ENCODE data around the gene NCAN.

Gene NCAN
- long read RNA-seq, partial matches to known transcripts, result 0 of 1 reads
- long read RNA-seq, other reads (novel, unspliced or antisense), result 1 of 1 reads

DNA sequence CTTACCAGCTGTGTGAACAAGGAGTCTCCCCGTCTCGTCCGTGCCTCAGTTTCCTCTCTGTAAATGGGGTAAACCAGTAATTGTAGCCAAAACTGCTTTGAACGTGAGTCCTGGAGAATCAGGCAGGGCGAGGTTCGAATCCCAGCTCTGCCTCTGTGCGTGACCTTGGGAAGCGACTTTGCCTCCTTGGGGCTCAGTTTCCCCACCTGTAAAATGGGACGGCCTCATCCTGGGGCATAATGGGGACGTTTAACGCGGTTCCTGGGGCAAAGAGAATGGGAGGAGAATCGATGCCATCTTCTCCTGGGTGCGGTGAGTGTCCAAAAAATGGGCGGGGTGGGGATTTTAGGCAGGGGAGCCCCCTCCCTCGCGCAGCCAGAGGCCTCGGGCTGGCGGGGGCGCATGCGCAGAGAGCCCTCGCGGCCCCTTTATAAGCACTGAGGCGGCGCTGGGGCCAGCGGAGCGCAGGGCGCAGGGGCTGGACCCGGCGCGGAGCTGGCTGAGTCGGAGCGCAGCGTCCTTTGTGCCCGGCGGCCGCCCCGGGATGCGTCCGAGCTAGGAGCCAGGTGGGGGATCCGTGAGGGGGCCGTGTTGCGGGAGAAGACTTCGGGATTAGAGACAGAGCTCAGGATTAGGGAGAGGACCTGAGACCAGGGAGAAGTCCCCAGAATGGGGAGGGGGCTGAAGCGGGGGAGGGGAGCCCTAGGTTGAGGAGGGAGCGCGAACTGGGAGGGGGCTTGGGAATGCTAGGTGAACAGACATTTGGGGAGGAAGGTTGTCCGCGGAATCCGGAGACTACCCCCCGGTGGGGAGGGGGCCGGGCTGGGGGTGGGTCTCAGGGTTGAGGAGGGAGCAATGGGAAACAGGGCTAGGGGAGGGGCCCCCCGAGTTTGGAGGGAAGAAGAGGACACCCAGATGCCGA, at the start of gene NCAN:
NCAN (plus strand) TSS at position 460 of the 922 bp plus-strand sequence. CDS start 4,996 bp downstream, outside the sequence.
- Histone ChIP-seq H3K27me3 (ENCODE audit: insufficient read depth, poor library complexity, severe bottlenecking) (peaks cover 18% of the 10 kb centered on the region), H3K27ac (replicated peaks) (no peak within 1 kb of the TSS), H3K4me3 (replicated peaks; ENCODE audit: insufficient read depth, low read length) (no peak within 1 kb of the TSS)
- DNase-seq (ENCODE audit: low read depth in 1 of 2, low spot score in 1 of 2), result no peak
- TF ChIP-seq, protein P1, sequence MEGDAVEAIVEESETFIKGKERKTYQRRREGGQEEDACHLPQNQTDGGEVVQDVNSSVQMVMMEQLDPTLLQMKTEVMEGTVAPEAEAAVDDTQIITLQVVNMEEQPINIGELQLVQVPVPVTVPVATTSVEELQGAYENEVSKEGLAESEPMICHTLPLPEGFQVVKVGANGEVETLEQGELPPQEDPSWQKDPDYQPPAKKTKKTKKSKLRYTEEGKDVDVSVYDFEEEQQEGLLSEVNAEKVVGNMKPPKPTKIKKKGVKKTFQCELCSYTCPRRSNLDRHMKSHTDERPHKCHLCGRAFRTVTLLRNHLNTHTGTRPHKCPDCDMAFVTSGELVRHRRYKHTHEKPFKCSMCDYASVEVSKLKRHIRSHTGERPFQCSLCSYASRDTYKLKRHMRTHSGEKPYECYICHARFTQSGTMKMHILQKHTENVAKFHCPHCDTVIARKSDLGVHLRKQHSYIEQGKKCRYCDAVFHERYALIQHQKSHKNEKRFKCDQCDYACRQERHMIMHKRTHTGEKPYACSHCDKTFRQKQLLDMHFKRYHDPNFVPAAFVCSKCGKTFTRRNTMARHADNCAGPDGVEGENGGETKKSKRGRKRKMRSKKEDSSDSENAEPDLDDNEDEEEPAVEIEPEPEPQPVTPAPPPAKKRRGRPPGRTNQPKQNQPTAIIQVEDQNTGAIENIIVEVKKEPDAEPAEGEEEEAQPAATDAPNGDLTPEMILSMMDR (IDR thresholded peaks at IDR 0.05; ENCODE audit: insufficient read depth, low read length), result no peak
- no peak for TF ChIP-seq POLR2AphosphoS5 (IDR thresholded peaks at IDR 0.05; ENCODE audit: low read depth)
- no peak for TF ChIP-seq GABPA (IDR thresholded peaks at IDR 0.05; ENCODE audit: low read depth)
- no peak for TF ChIP-seq SPI1 (IDR thresholded peaks at IDR 0.05; ENCODE audit: borderline replicate concordance, low read depth)
- TF ChIP-seq, protein P2, sequence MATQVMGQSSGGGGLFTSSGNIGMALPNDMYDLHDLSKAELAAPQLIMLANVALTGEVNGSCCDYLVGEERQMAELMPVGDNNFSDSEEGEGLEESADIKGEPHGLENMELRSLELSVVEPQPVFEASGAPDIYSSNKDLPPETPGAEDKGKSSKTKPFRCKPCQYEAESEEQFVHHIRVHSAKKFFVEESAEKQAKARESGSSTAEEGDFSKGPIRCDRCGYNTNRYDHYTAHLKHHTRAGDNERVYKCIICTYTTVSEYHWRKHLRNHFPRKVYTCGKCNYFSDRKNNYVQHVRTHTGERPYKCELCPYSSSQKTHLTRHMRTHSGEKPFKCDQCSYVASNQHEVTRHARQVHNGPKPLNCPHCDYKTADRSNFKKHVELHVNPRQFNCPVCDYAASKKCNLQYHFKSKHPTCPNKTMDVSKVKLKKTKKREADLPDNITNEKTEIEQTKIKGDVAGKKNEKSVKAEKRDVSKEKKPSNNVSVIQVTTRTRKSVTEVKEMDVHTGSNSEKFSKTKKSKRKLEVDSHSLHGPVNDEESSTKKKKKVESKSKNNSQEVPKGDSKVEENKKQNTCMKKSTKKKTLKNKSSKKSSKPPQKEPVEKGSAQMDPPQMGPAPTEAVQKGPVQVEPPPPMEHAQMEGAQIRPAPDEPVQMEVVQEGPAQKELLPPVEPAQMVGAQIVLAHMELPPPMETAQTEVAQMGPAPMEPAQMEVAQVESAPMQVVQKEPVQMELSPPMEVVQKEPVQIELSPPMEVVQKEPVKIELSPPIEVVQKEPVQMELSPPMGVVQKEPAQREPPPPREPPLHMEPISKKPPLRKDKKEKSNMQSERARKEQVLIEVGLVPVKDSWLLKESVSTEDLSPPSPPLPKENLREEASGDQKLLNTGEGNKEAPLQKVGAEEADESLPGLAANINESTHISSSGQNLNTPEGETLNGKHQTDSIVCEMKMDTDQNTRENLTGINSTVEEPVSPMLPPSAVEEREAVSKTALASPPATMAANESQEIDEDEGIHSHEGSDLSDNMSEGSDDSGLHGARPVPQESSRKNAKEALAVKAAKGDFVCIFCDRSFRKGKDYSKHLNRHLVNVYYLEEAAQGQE (IDR thresholded peaks at IDR 0.05; ENCODE audit: insufficient replicate concordance, low read depth), result no peak

DNA sequence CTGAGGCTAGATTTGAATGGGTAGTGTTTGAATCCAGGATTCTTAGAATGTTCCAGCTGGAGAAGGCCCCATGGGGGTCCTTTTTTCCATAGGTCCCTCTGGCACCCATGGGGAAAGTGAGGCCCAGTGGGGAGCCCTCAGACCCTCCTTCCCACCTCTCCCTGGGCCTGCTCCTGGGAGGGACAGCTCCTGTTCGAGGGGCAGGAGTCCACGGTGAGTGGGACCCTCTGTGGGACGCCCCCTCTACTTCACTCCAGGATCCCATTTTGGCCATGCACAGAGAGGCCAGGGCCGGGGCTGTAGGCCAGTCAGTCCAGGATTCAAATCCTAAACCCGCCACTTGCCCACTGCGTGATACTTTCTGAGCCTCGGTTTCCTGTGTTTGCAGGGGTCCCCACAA, 49.3 kb upstream of the NCAN start:
- DNase-seq (ENCODE audit: low read depth in 1 of 2, low spot score in 1 of 2), result no peak
- TF ChIP-seq SPI1 (IDR thresholded peaks at IDR 0.05; ENCODE audit: borderline replicate concordance, low read depth), result no peak
- TF ChIP-seq GABPA (IDR thresholded peaks at IDR 0.05; ENCODE audit: low read depth), result no peak
- TF ChIP-seq, protein P2 (IDR thresholded peaks at IDR 0.05; ENCODE audit: insufficient replicate concordance, low read depth), result no peak
- TF ChIP-seq, protein P1 (IDR thresholded peaks at IDR 0.05; ENCODE audit: insufficient read depth, low read length), result no peak
- TF ChIP-seq POLR2AphosphoS5 (IDR thresholded peaks at IDR 0.05; ENCODE audit: low read depth), result no peak
- no peak overlapping the region for H3K27ac ChIP-seq (replicated peaks)
- no peak overlapping the region for H3K4me3 ChIP-seq (replicated peaks; ENCODE audit: insufficient read depth, low read length)
- no peaks in the 10 kb centered on the region for H3K27me3 ChIP-seq (ENCODE audit: insufficient read depth, poor library complexity, severe bottlenecking)

DNA sequence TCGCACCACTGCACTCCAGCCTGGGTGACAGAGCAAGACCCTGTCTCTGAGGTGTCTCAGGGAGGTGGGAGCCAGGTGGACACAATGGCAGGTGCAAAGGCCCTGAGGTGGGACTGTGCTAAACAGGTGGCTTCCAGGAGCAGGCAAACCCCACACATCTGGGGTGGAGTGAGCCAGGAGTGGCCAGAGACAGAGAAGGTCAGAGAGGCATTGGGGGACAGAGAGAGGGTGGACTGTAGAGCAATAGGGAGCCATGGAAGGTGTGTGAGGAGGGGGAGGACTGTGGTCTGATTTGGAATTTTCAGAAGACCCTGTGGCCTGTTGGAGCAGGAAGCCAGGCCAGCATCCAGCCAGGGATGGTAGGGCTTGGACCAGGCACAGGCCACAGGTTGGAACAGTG, 46.4 kb upstream of the NCAN start:
- no peak overlapping the region for H3K4me3 ChIP-seq (replicated peaks; ENCODE audit: insufficient read depth, low read length)
- DNase-seq (ENCODE audit: low read depth in 1 of 2, low spot score in 1 of 2), result no peak
- H3K27ac ChIP-seq (replicated peaks), result no peak overlapping the region
- TF ChIP-seq, protein P2 (IDR thresholded peaks at IDR 0.05; ENCODE audit: insufficient replicate concordance, low read depth), result no peak
- TF ChIP-seq GABPA (IDR thresholded peaks at IDR 0.05; ENCODE audit: low read depth), result no peak
- TF ChIP-seq, protein P1 (IDR thresholded peaks at IDR 0.05; ENCODE audit: insufficient read depth, low read length), result no peak
- TF ChIP-seq SPI1 (IDR thresholded peaks at IDR 0.05; ENCODE audit: borderline replicate concordance, low read depth), result no peak
- no peak for TF ChIP-seq POLR2AphosphoS5 (IDR thresholded peaks at IDR 0.05; ENCODE audit: low read depth)
- no peaks in the 10 kb centered on the region for H3K27me3 ChIP-seq (ENCODE audit: insufficient read depth, poor library complexity, severe bottlenecking)

All from HL-60 (cell line).